GM21737 (cell line): ENCODE data around the gene ST6GALNAC3.
"Not testable (repeated sequence)": the region's sequence is repeated elsewhere in the genome, so short reads cannot be mapped to it uniquely, and the experiment has no call there.

Source experiments
- ATAC-seq: cut with Tn5 transposase; IDR thresholded peaks from one replicate; pipeline ENCODE4 v1.9.1; 2021; ENCODE audit warnings: mild to moderate bottlenecking, moderate library complexity; ENCODE audit not compliant: unreplicated experiment

The ST6GALNAC3 gene

DNA sequence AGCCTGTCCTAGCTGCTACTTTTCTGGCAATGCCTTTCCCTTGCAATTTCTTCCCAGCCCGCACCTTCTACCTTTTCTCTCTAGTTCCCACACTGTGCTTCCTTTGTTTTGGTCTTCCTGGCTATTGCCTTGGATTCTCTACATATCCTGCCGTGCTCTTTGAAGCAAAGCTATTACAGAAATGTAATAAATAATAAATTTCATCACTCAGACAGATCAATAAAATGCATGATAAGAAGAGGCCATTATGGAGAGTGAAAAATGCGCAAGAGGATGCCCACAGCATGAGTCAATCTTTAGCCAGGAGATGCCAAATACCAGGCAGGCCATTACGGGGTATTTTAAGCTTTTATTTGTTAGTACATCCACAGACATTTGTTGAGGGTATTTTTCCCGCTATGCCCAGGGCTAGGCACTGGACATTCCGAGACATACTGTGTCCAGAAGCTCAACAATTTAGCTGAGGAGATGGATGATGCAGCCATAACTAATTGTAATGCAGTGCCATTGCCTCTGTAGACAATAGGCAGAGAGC, 163.6 kb downstream of the ST6GALNAC3 start:
- ATAC-seq, result no peak

- ATAC-seq, result no peak
Observed at GRCh38 chr1:76239470-76239918, 164.9 kb downstream of the ST6GALNAC3 start.

DNA sequence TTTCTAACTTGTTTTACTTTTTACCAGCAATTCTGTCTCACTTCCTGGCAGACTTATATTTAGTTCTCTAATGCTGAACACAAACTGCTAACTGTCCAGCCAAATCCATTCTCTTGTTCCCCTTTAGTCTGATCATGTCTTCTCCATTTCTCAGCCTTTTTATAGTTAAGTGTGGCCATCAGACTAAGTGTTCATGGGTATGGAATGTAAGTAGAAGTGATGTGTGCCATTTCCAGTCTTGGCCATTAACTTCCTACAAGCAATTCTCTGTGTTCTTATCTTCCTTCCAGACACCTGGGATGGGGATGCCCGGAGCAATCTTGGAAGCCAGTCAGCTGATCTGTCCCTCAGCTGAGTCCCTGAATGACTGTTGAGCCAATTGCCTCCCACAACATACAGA, 165.8 kb downstream of the ST6GALNAC3 start:
- no peak for ATAC-seq

- not testable (repeated sequence) for ATAC-seq
Observed at GRCh38 chr1:76242587-76242986, 168.0 kb downstream of the ST6GALNAC3 start.

DNA sequence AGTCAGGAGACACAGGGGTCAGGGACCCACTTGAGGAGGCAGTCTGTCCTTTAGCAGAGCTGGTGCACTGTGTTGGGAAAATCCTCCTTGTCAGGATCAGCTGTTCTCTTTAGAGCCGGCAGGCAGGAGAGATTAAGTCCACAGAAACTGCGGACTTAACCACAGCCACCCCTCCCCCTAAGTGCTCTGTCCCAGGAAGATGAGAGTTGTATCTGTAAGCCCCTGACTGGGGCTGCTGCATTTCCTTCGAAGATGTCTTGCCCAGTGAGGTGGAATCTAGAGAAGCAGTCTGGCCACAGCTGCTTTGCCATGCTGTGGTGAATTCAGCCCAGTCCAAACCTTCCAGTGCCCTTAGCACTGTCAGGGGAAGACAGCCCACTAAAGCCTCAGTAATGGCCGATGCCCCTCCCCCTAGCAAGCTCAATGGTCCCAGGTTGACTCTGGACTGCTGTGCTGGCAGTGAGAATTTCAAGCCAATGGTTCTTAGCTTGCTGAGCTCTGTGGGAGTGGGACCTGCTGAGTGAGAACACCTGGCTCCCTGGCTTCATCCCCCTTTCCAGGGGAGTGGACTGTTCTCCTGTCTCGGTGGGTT, 172.8 kb downstream of the ST6GALNAC3 start:
- no peak for ATAC-seq

GRCh38 chr1:76250271-76250670, 175.7 kb downstream of the ST6GALNAC3 start:
- ATAC-seq, result no peak

GRCh38 chr1:76252431-76252830, 177.9 kb downstream of the ST6GALNAC3 start:
- ATAC-seq, result no peak

- ATAC-seq, result no peak
Observed at GRCh38 chr1:76254104-76255030, 179.8 kb downstream of the ST6GALNAC3 start.

DNA sequence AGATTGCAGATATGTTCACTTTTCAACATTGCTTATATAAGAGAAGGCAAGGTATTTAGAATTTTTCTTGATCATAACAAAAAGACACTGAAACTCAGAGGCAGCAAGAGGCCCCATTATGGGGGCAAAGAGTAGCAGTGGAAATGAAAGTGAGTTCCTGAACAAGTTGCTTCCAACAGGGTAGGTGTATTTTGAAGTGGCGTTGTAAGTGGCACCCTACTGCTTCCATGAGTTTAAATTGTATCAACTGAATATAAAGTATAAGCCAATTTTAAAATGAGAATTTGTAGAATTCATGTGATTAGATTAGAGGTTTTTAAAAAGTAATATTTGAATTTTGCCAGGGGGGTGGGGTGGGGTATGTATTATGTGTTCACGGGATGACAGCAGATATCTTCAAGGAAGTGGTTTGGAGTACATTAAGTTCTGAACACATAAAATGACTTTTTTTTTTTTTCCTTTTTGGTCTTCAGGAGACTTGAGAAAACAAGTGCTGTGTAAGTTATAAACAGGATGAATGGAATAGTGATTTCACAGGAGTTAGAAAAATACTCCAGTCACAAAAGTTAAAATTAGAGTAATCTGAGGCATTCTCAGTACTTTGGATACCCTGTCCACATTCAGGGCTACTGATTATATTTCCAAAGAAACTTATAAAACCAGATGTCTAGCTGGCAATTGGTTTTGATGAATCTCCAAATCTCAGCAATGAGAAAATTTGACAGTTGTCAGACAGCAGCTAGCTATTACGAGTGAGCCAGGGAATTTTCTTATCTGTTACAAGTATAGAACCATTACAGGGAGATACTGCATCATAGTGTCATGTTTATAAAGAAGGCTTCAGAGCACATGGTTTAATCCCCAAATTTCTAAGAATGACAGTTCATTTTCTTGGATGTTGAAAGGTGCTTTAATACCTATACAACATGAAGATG, 182.0 kb downstream of the ST6GALNAC3 start:
- ATAC-seq, result no peak

DNA sequence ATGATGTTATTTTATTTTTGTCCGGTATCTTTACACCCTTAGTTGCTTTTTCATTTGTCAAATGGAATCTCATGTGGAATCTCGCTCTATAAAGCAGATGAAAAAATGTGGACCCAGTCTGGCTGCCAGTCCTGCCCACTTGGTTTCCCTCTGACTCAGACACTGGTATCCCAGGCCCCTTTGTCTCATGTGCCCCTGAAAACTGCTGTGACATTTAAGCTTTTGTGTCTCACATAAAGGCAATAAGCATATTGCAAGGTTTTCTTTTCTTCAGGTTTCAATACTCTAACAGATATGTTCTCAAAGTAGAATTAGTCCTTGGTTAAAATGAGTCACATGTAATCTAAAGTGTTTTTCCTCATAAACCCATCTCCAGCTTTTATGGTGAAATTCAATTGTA, 183.3 kb downstream of the ST6GALNAC3 start:
- no peak for ATAC-seq

GRCh38 chr1:76259270-76259669, 184.7 kb downstream of the ST6GALNAC3 start:
- no peak for ATAC-seq

DNA sequence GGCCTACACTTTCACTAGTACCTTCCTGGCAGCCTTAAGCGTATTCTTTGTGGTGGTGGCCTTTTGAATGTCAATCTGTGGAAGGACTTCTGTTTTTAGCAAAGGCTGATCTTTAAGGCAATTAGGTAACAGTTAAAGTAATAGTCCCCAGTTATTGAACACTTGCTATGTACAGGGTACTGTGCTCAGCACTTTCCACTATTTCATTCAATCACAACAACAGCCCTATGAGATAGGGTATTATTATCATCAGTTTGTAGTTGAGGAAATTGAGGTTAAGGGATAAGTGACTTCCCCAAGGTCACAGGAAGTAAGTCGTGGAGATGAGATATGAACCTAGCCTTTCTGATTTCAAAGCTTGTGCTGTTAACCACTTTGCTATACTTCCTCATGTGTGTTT, 185.7 kb downstream of the ST6GALNAC3 start:
- ATAC-seq, result no peak

DNA sequence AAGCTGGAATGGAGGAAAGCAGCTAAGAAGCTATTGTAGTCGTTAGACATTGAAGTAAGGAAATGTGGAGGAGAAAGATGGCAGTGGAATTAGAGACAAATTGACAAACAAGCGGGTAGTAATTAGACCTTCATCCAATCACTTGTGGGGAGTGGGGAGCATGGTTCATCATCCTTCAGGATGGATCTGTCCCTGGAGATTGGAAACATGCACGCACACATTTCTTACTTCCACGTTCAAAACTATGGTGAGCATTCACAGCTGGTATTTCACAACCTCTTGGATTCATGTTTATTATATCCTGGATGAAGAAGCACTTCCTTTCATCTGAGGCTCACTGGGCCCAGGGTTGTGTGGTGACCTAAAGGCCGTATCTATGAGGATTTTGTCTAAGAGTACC, 188.1 kb downstream of the ST6GALNAC3 start:
- ATAC-seq, result no peak

- ATAC-seq, result no peak
Observed at GRCh38 chr1:76264642-76265041, 190.1 kb downstream of the ST6GALNAC3 start.

- ATAC-seq, result no peak
Observed at GRCh38 chr1:76266762-76267161, 192.2 kb downstream of the ST6GALNAC3 start.

DNA sequence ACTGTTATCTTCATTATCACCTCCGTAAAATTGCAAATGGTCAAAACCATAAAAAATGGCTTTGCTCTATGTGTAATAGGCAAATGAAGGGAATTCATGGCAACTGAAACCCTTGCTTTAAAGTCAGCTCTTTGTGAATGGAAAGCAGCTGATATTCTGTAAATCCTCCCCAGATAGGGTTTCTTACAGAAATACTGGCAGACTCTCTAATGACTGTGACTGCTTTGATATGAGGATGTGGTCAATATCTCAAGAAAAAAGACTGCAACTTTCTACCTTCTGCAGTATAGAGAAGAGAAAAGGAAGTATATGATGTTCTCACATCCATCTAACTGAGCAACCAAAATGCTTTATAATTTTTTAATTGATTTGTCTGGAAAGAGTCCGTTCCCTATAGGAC, 193.1 kb downstream of the ST6GALNAC3 start:
- no peak for ATAC-seq

DNA sequence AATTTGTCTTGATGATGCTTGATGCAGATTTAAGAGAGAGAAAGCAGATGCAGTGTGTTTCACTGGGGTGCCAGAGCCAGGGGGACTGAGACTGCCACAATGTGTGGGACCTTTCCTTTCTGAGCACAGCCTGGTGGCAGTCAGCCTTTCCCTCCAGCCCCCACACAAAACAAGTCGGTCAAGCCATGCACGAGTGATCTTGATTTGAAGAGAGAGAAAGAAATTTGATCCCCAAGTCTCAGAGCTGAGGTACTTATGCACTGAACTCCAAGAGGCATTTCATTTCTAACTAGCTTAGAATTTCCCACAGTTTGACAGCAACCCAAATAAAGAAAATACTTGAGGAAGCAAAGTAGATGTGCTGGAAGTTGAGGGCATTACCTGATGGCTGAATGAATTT, 193.8 kb downstream of the ST6GALNAC3 start:
- ATAC-seq, result no peak

- no peak for ATAC-seq
Observed at GRCh38 chr1:76269155-76269554, 194.6 kb downstream of the ST6GALNAC3 start.

- ATAC-seq, result no peak
Observed at GRCh38 chr1:76274302-76274701, 199.8 kb downstream of the ST6GALNAC3 start.

- ATAC-seq, result no peak
Observed at GRCh38 chr1:76274718-76275117, 200.2 kb downstream of the ST6GALNAC3 start.

GRCh38 chr1:76278711-76279100, 204.2 kb downstream of the ST6GALNAC3 start:
- ATAC-seq, result no peak
